IPS DF 6.9 (cell line): ENCODE results near the gene MAPRE2.

Experiments used
- DNase-seq: peaks from one replicate; pipeline ENCODE4 v3.0.0-alpha.2; 2013; ENCODE audit warnings: low read depth, low spot score
- H3K27ac ChIP-seq: one replicate; pipeline ENCODE4 v1.5.1; 2013; ENCODE audit warnings: low read length, control low read depth
- H3K27me3 ChIP-seq: 2 replicates; pipeline ENCODE4 v1.6.1; 2013; ENCODE audit warnings: mild to moderate bottlenecking, low read length; ENCODE audit not compliant: control insufficient read depth, insufficient read depth
- H3K36me3 ChIP-seq: 2 replicates; pipeline ENCODE4 v1.6.1; 2013; ENCODE audit warnings: low read length; ENCODE audit not compliant: control insufficient read depth, insufficient read depth
- H3K4me1 ChIP-seq: 2 replicates; pipeline ENCODE4 v1.6.1; 2013; ENCODE audit warnings: low read length; ENCODE audit not compliant: control insufficient read depth, insufficient read depth
- H3K4me3 ChIP-seq: 2 replicates; pipeline ENCODE4 v1.5.1; 2013; ENCODE audit warnings: mild to moderate bottlenecking, low read length
- H3K9me3 ChIP-seq: 2 replicates; pipeline ENCODE4 v1.6.1; 2013; ENCODE audit warnings: low read length, inconsistent platforms; ENCODE audit not compliant: control insufficient read depth, insufficient read depth
- WGBS: extraction: QIAGEN DNeasy Blood & Tissue Kit; methylation state at CpG from one replicate; pipeline ENCODE4 v1.1.7; 2013; ENCODE audit warnings: mixed read lengths, missing lambda C conversion rate; ENCODE audit not compliant: insufficient read length, insufficient coverage; 5-methylcytosine and 5-hydroxymethylcytosine counted together

MAPRE2 gene

DNA sequence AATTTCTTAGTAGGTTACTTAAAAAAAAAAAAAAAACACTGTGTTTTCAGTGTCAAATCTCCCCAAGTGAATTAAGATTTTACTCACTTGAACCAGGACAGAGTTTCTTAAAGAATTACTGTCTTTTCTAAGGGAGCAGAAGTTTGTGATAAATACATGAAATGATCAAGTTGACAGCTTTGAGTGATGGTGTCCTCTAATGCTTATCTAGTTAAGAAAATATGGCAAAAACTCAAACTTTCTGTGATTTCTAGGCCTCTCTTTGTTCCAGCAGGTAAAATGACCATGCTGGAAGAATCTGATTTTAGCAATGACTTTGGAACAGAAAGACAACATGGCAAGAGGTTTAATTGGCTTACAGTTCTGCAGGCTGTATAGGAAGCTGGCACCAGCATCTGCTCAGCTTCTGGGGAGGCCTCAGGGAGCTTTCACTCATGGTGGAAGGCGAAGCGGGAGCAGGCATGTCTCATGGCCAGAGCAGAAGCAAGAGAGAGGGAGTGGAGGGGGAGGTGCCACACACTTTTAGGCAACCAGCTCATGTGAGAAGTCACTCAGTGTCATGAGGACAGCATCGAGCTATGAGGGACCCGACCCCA lies 6.6 kb downstream of the MAPRE2 start:
- Histone ChIP-seq H3K27ac (no peak overlapping the region), H3K36me3 (no peaks in the 10 kb centered on the region), H3K4me3 (no peak overlapping the region), H3K9me3 (no peaks in the 10 kb centered on the region), H3K27me3 (no peaks in the 10 kb centered on the region), H3K4me1 (no peaks in the 10 kb centered on the region; the same call in 1 of the 2 replicates)
- WGBS, result no CpG with 5 or more reads among the region's 4 CpGs
- DNase-seq, result no peak

- no peak for DNase-seq
- no peak overlapping the region for H3K4me3 ChIP-seq
- WGBS, result no CpG with 5 or more reads among the region's 8 CpGs
- no peaks in the 10 kb centered on the region for H3K36me3 ChIP-seq
- H3K9me3 ChIP-seq, result no peaks in the 10 kb centered on the region
- no peaks in the 10 kb centered on the region for H3K27me3 ChIP-seq
- H3K27ac ChIP-seq, result no peak overlapping the region
- no peaks in the 10 kb centered on the region; the same call in 1 of the 2 replicates for H3K4me1 ChIP-seq
Observed at GRCh38 chr18:35049111-35050027, 8.2 kb downstream of the MAPRE2 start.

DNA sequence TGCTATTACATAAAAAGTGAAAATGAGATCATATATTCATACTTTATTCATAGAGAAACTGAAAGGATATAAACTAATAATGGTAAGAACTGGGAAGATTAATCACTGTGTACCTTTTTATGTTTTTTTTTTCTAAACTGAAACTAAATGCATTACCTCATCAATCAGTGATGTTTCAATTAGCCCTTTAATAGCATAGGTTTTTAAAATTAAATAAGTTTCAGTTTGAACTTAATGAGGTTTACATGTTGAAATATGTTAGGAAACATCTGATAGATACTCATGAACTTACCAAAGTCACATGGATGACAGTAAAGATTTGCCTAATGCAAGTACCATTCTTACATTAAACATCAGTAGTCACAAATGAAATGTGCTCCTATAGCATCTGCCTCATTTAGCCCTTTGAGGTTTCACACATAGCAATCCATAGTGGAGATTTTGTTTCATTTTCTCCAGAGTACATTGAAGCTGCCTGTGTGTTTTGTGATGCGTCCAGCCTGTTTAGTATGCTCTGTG lies 8.9 kb downstream of the MAPRE2 start:
- no peaks in the 10 kb centered on the region; the same call in 1 of the 2 replicates for H3K4me1 ChIP-seq
- no peaks in the 10 kb centered on the region for H3K27me3 ChIP-seq
- no peak overlapping the region for H3K27ac ChIP-seq
- WGBS, result no CpG with 5 or more reads among the region's 1 CpG
- H3K9me3 ChIP-seq, result no peaks in the 10 kb centered on the region
- H3K4me3 ChIP-seq, result no peak overlapping the region
- DNase-seq, result no peak
- no peaks in the 10 kb centered on the region for H3K36me3 ChIP-seq

GRCh38 chr18:35050705-35051195 lies 9.5 kb downstream of the MAPRE2 start:
- H3K36me3 ChIP-seq, result no peaks in the 10 kb centered on the region
- DNase-seq, result no peak
- H3K27me3 ChIP-seq, result no peaks in the 10 kb centered on the region
- no peak overlapping the region for H3K27ac ChIP-seq
- H3K9me3 ChIP-seq, result no peaks in the 10 kb centered on the region
- no CpG with 5 or more reads among the region's 2 CpGs for WGBS
- no peak overlapping the region for H3K4me3 ChIP-seq
- no peaks in the 10 kb centered on the region; the same call in 1 of the 2 replicates for H3K4me1 ChIP-seq

DNA sequence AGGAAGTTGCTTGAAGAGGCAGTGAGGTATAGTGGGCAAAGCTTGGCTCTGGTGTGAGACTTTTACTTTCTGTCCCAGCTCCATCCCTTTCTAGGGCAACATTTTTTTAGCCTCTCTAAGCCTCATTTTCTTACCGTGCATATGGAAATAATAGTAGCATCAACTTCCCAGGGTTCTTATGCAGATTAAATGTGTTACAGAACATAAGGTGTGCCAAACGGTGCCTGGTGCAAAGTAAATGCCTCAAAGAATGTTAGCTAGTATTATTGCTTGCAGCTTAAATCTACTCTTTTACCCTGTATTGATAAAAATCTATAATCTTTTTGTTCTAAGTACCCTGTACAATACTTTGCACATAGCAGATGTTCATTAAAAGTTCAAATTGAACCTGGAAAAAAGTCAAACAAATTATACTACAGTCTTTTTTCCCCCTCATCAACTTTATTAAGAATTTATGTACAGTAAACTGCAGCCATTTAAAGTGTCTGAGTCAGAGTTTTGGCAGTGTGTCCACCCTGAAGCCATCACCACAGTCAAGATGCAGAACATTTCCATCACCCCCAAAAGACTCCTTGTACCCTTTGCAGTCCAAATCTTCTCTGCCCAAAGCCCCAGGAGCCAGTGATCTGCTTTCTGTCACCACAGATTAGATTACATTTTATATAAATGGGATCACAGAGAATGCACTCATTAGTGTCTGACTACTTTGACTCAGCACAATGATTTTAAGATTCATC lies 10.6 kb downstream of the MAPRE2 start:
- no peak for DNase-seq
- Histone ChIP-seq H3K4me1 (no peaks in the 10 kb centered on the region; the same call in 1 of the 2 replicates), H3K4me3 (no peak overlapping the region), H3K27ac (no peak overlapping the region), H3K27me3 (no peaks in the 10 kb centered on the region), H3K36me3 (no peaks in the 10 kb centered on the region), H3K9me3 (no peaks in the 10 kb centered on the region)
- WGBS, result no CpG with 5 or more reads among the region's 2 CpGs

DNA sequence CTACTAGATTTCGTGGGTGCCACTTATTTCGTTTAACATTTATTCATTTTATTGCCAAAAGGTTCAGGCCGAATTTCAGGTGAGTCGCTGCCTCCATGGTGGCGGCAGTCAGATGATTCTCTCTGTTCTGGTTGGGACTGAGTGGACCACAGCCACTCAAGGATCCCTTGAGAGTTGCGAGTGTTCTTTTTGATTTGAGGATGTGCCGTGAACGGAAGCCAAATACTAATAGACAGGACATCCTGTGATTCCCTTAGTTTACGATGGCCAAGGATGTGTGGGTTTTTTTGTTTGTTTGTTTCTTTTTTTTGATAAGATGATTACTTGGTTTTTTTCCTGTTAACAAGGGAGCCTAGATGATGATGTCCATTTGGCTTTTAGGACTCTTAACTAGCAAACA lies 13.2 kb downstream of the MAPRE2 start:
- no peaks in the 10 kb centered on the region for H3K9me3 ChIP-seq
- no peaks in the 10 kb centered on the region for H3K36me3 ChIP-seq
- no peaks in the 10 kb centered on the region; the same call in 1 of the 2 replicates for H3K4me1 ChIP-seq
- H3K4me3 ChIP-seq, result no peak overlapping the region
- WGBS, result no CpG with 5 or more reads among the region's 9 CpGs
- no peak for DNase-seq
- H3K27me3 ChIP-seq, result no peaks in the 10 kb centered on the region
- H3K27ac ChIP-seq, result no peak overlapping the region

GRCh38 chr18:35055105-35055504 lies 13.9 kb downstream of the MAPRE2 start:
- Histone ChIP-seq H3K36me3 (no peaks in the 10 kb centered on the region), H3K9me3 (no peaks in the 10 kb centered on the region), H3K27ac (no peak overlapping the region), H3K4me3 (no peak overlapping the region), H3K4me1 (no peaks in the 10 kb centered on the region; the same call in none of the 2 replicates), H3K27me3 (no peaks in the 10 kb centered on the region)
- no peak for DNase-seq
- no CpG with 5 or more reads among the region's 7 CpGs for WGBS

- no CpG with 5 or more reads among the region's 2 CpGs for WGBS
- H3K9me3 ChIP-seq, result no peaks in the 10 kb centered on the region
- H3K27ac ChIP-seq, result no peak overlapping the region
- no peaks in the 10 kb centered on the region; the same call in none of the 2 replicates for H3K4me1 ChIP-seq
- no peaks in the 10 kb centered on the region for H3K27me3 ChIP-seq
- no peaks in the 10 kb centered on the region for H3K36me3 ChIP-seq
- no peak for DNase-seq
- no peak overlapping the region for H3K4me3 ChIP-seq
Observed at GRCh38 chr18:35055726-35056125, 14.5 kb downstream of the MAPRE2 start.

- no peaks in the 10 kb centered on the region for H3K9me3 ChIP-seq
- WGBS, result no CpG with 5 or more reads among the region's 5 CpGs
- no peaks in the 10 kb centered on the region for H3K27me3 ChIP-seq
- no peaks in the 10 kb centered on the region for H3K36me3 ChIP-seq
- no peaks in the 10 kb centered on the region; the same call in none of the 2 replicates for H3K4me1 ChIP-seq
- no peak overlapping the region for H3K27ac ChIP-seq
- no peak for DNase-seq
- H3K4me3 ChIP-seq, result no peak overlapping the region
Observed at GRCh38 chr18:35059280-35059927, 18.2 kb downstream of the MAPRE2 start.
